Activated T-cell treated with anti-CD3 and anti-CD28 coated beads for 24 hours (primary cell): Measurements from ENCODE around the gene UTP14A.

Experiments
- DNase-seq: peaks from one replicate; pipeline ENCODE4 v3.0.0-alpha.2; 2020; ENCODE audit warnings: low read depth

The UTP14A gene

GRCh38 chrX:129953334-129953648 lies 47.3 kb downstream of the UTP14A start:
- DNase-seq, result no peak

- DNase-seq, result no peak
Observed at GRCh38 chrX:129953881-129954280, 47.9 kb downstream of the UTP14A start.

GRCh38 chrX:129954804-129955203 lies 48.8 kb downstream of the UTP14A start:
- no peak for DNase-seq

- no peak for DNase-seq
Observed at GRCh38 chrX:129955682-129956081, 49.7 kb downstream of the UTP14A start.

GRCh38 chrX:129956145-129956544 lies 50.2 kb downstream of the UTP14A start:
- no peak for DNase-seq

- DNase-seq, result no peak
Observed at GRCh38 chrX:129956765-129957164, 50.8 kb downstream of the UTP14A start.

- no peak for DNase-seq
Observed at GRCh38 chrX:129957241-129958082, 51.5 kb downstream of the UTP14A start.

GRCh38 chrX:129958083-129958465 lies 52.1 kb downstream of the UTP14A start:
- no peak for DNase-seq

GRCh38 chrX:129958814-129959492 lies 53.0 kb downstream of the UTP14A start:
- no peak for DNase-seq

GRCh38 chrX:129959493-129959832 lies 53.5 kb downstream of the UTP14A start:
- DNase-seq, result no peak

GRCh38 chrX:129961180-129962083 lies 55.5 kb downstream of the UTP14A start:
- peak; percentile 56 for DNase-seq

GRCh38 chrX:129963729-129964128 lies 57.8 kb downstream of the UTP14A start:
- DNase-seq, result no peak

- no peak for DNase-seq
Observed at GRCh38 chrX:129965166-129965565, 59.2 kb downstream of the UTP14A start.

GRCh38 chrX:129968968-129969367 lies 63.0 kb downstream of the UTP14A start:
- DNase-seq, result no peak

- no peak for DNase-seq
Observed at GRCh38 chrX:129976441-129976840, 70.5 kb downstream of the UTP14A start.
